ENCODE results near the gene DRC7.
"Not testable (repeated sequence)": the region's sequence is repeated elsewhere in the genome, so short reads cannot be mapped to it uniquely, and the experiment has no call there.

DRC7 gene

GRCh38 chr16:57771141-57771785 lies 76.7 kb downstream of the DRC7 start:
- Mint-ChIP-seq H3K9me3 (no peaks in the 10 kb centered on the region), H3K4me3 (no peak overlapping the region), H3K4me1 (no peaks in the 10 kb centered on the region), H3K27me3 (no peaks in the 10 kb centered on the region), H3K27ac (peak overlapping the region in 1 of 2 donors; percentile 4)
- DNase-seq (no peak), ATAC-seq (peak; percentile 6)

DNA sequence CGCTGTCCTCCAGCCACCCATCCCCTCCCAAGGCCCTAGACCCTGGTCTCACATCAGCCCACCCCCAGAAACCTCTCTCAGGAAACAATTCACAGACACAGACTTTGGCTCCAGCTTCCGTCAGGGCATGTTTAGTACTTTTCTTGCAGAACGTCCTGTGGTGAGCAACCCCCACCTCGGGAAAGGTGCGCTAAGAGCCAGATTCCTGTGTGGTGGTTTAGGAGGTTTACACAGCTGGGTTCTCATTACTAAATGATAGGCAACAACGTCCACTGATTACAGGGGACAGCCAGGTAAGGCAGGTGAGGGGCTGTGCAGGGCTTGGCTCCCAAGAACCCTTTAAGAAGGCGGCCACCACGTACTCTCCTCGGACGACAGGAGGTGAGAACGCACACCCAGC lies 78.4 kb downstream of the DRC7 start:
- no peak overlapping the region for H3K27ac Mint-ChIP-seq
- no peaks in the 10 kb centered on the region for H3K27me3 Mint-ChIP-seq
- ATAC-seq (no peak), DNase-seq (no peak)
- no peaks in the 10 kb centered on the region for H3K4me1 Mint-ChIP-seq
- H3K4me3 Mint-ChIP-seq, result no peak overlapping the region
- H3K9me3 Mint-ChIP-seq, result no peaks in the 10 kb centered on the region

- no peaks in the 10 kb centered on the region for H3K4me1 Mint-ChIP-seq
Observed at GRCh38 chr16:57773655-57774295, 79.2 kb downstream of the DRC7 start.

GRCh38 chr16:57774705-57775285 lies 80.2 kb downstream of the DRC7 start:
- Mint-ChIP-seq H3K9me3 (no peaks in the 10 kb centered on the region), H3K27ac (peak overlapping the region in 1 of 2 donors; percentile 75), H3K27me3 (no peaks in the 10 kb centered on the region), H3K4me3 (no peak overlapping the region), H3K4me1 (peaks cover 6% of the 10 kb centered on the region)
- ATAC-seq (no peak), DNase-seq (no peak)

More at GRCh38 chr16:57773655-57774295, 79.2 kb downstream of the DRC7 start:
- Mint-ChIP-seq H3K27me3 (no peaks in the 10 kb centered on the region), H3K27ac (no peak overlapping the region), H3K9me3 (no peaks in the 10 kb centered on the region), H3K4me3 (no peak overlapping the region)
- ATAC-seq, result no peak
- DNase-seq, result no peak

- Mint-ChIP-seq H3K9me3 (no peaks in the 10 kb centered on the region), H3K27me3 (no peaks in the 10 kb centered on the region), H3K27ac (peak overlapping the region in 1 of 2 donors; percentile 33), H3K4me3 (no peak overlapping the region), H3K4me1 (peaks cover 6% of the 10 kb centered on the region)
- ATAC-seq (peak; percentile 23), DNase-seq (no peak)
Observed at GRCh38 chr16:57775661-57776469, 81.3 kb downstream of the DRC7 start.

- Mint-ChIP-seq H3K9me3 (no peaks in the 10 kb centered on the region), H3K4me1 (peaks cover 6% of the 10 kb centered on the region), H3K27ac (no peak overlapping the region), H3K4me3 (no peak overlapping the region), H3K27me3 (no peaks in the 10 kb centered on the region)
- DNase-seq (no peak), ATAC-seq (no peak)
Observed at GRCh38 chr16:57778658-57779057, 84.1 kb downstream of the DRC7 start.

- H3K4me1 Mint-ChIP-seq, H3K9me3 Mint-ChIP-seq, H3K4me3 Mint-ChIP-seq, H3K27me3 Mint-ChIP-seq, H3K27ac Mint-ChIP-seq, DNase-seq, ATAC-seq: not testable (repeated sequence)
Observed at GRCh38 chr16:57779836-57780235, 85.2 kb downstream of the DRC7 start.

- Mint-ChIP-seq H3K4me1 (peaks cover 6% of the 10 kb centered on the region), H3K27ac (peak overlapping the region in 1 of 2 donors; percentile 31), H3K4me3 (no peak overlapping the region), H3K9me3 (no peaks in the 10 kb centered on the region), H3K27me3 (no peaks in the 10 kb centered on the region)
- no peak for DNase-seq
- ATAC-seq, result no peak
Observed at GRCh38 chr16:57781349-57781740, 86.7 kb downstream of the DRC7 start.

Measured in stimulated activated naive CD8-positive, alpha-beta T cell treated with anti-CD3 and anti-CD28 coated beads, Interleukin-15, amount 100 ng/mL, for 72 hours (primary cell).